Inflammatory macrophage (primary cell): Measurements from ENCODE around the gene SLC4A7.
"Not testable (repeated sequence)": the region's sequence is repeated elsewhere in the genome, so short reads cannot be mapped to it uniquely, and the experiment has no call there.

Source experiments
- DNase-seq, 2 donors: peaks; one replicate each; pipeline ENCODE4 v3.0.0-alpha.2; 2020 to 2022
- total RNA-seq, 18 experiments: gene quantifications; one replicate each; lab custom pipeline; 2026; ENCODE audit warnings: mixed read lengths in 6 of 18, inconsistent platforms in 2 of 18; lab: John Stamatoyannopoulos, UW

Gene SLC4A7
- total RNA-seq = 39.5 to 149 (median 100) reads per million in 18 experiments

DNA sequence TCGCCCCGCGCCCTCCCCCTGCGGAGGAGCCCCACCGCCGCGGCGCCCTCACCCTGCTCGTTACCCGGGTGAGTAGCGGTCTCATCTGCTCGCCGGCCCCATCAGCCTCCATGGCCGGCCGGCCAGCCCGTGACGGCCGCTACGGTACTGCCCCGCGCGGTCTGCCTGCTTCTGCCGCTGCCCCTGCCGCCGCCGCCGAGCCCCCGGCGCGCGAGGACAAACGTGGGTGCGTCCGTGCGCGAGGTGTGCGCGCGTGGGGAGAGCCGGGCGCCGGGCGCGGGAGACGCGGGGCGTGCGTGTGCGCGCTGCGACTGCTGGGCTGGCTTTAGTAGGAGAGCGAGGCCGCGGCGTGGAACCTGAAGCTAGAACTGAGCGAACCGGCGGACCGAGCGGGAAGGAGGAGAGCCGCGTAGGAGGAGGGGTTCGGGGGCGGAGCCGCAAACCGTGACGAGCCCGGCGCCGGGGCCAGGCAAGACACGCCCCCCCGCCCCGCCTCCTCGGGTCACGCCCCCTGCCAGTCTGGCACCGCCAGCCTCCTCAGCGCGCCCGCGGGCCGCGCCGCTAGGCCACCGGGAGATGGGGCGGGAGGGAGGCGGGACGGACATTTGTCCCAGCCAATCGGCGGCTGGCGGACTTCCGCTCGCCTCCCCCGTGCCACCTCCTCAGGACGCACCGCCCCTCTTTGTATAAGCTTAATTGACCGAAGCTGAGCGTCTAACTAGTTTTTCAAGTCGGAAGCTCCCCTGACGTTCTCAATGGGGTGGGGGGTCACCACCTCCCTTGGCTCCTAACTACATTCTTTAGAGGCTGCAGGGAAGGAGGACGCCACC is at the start of gene SLC4A7:
Gene SLC4A7 (minus strand): TSS at position 370 of the 830 bp plus-strand sequence. CDS start 258 bp downstream, at position 112.
- peak; percentile 98 for DNase-seq

DNA sequence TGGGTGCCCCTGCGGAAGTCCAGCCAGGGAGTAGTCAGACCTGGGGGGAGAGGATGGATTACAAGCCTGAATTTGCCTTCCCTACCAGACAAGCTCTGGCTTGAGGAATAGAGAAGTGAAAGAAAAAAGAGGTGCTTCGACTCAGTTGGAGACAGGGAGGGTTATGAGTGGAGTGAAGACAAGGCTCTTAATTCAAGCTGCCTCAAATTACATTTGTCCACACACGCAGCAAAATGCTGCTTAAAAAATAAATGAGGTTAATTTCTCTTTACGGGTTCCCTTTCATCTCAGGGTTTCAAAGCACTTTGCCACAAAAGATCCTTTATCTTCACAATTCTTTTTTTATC is 49.0 kb upstream of the SLC4A7 start:
- DNase-seq = peak; percentile 20 to 24

DNA sequence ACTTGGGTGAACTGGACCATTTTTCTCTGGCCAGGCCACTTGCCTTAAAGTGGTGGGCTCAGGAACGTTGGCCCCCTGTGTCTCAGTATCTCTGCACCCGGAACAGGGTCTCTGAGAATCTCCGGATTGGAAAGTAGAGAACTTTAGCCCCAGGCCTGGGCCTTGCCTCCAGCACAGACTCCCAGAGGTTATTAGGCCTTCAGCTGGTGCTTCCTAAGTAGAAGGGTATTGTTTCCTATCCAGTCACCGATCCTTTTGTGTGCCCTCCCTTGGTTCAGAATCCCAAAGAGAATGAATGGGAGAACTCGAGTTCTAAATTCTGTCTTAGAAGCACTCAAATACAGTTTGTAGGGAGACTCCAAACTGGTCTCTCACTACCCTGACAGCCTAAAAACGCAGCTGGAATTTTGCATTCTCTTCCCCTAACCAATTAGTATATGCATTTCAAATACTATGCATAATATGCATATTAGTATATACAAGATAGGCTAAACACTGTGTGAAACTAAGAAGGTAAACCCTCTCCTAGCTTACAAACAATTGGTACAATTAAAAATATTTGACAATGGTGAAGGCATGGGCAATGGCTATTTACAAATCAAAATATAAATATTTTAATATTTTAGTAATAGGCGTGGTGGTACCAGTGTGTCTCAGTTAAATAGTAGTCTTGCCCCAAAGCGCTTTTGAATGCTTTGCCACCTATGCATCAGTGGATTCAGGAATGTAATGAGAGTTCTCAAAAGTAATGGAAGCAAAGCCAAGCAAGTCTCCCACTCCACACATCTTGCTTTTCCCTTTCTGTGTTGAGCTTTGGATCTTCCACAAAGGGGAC is 48.5 kb upstream of the SLC4A7 start:
- DNase-seq = no peak

DNA sequence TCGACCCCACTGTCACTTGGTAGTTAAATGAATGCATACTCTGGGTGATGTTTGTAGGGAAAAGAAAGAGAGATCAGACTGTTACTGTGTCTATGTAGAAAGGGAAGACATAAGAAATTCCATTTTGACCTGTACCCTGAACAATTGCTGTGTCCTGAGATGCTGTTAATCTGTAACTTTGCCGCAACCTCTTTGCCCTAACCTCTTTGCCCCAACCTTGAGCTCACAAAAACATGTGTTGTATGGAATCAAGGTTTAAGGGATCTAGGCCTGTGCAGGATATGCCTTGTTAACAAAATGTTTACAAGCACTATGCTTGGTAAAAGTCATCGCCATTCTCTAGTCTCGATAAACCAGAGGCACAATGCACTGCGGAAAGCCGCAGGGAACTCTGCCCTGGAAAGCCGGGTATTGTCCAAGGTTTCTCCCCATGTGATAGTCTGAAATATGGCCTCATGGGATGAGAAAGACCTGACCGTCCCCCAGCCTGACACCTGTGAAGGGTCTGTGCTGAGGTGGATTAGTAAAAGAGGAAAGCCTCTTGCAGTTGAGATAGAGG is 47.1 kb upstream of the SLC4A7 start:
- DNase-seq = not testable (repeated sequence)

DNA sequence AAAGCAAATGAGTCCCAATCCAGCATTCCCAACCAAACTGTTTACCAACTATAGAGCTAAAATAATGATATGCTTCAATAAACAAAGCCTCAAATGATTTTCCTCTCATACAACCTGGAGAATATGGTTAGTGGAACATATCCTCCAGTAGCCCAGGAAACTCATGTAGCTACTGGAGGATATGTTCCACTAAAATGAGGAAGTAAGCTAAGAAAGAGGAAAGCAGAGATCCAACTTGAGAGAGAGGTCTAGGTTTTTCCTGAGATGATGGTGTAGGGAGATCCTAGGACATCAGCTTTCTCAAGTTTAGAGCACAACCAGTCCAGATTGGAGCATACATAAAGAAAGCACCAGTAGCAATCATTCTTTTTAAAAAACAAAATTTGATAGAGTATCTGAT is 44.6 kb upstream of the SLC4A7 start:
- DNase-seq = peak; percentile 14 to 43

DNA sequence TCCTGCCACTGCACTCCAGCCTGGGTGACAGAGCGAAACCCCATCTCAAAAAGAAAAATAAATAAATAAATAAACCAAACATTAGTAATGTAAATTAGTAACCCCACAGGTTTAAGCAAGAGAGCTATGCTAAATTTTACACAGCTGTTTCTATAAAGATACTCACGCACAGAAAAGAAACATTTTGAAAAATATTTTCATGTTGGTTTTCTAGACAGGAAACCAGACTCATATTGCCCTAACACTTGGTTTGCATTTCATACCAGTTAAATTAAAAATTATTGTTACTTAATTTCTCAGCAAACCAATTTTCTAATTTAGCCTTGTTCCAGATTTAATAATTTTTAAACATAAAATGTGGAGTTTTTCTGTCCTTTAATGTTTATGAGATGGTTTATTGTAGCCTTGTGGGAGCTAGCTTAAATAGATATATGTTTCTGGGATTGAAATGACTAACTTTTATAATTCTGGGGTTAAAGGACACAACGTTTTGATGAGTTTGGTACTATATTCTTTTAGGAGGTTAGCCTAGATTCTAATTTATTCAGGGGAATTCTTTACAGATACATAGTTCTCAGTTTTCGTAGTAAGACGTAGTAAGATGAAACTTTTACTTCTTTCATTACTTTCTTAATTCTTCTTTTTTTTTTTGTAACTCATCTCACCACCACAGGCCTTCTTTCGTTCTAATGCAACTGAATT is 42.6 kb upstream of the SLC4A7 start:
- no peak for DNase-seq

DNA sequence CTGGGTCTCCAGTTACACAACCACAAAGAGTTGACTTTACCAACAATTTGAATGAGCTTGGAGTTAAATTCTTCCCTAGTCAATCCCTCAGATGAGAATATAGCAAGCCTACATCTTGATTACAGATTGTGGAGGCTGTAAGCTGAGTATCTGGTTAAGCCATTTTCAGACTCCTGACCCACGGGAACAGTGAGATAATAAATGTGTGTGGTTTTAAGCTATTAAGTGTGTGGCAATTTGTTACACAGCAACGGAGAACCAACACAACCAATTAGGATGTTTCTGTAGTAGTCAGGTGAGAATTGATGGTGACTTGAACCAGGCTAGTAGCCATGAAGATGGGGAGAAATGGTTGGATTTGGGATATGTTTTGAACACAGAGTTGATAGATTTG is 37.7 kb upstream of the SLC4A7 start:
- no peak for DNase-seq

DNA sequence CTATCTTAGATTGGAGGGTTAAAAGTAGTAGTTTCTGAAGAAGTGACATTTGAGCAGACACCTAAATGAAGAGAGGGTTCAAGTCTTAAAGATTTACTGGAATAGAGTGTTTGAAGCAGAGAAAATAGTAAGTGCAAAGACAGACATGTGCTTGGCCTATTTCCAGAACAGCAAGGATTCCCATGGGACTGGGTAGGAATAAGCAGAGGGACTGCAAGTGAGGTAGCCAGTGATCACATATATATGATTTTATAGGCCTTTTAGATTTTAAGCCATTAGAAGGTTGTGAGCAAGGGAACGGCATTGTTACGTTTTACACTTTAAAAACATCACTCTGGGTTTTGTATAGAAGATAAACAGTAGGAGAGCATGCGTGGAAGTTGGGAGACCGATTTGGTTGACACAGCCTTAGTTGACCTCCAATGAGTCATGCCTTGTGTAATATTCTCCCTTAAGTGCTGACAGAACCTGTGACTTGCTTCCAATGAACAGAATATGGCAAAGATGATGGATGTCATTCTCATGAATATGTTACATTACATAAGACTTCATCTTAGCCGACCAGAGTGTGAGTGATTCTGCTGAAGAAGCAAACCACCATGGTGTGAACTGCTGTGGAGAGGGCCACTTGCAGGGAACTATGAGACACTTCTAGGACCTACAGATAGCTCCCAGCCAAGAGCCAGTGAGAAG is 37.1 kb upstream of the SLC4A7 start:
- DNase-seq = peak; percentile 87 to 93

DNA sequence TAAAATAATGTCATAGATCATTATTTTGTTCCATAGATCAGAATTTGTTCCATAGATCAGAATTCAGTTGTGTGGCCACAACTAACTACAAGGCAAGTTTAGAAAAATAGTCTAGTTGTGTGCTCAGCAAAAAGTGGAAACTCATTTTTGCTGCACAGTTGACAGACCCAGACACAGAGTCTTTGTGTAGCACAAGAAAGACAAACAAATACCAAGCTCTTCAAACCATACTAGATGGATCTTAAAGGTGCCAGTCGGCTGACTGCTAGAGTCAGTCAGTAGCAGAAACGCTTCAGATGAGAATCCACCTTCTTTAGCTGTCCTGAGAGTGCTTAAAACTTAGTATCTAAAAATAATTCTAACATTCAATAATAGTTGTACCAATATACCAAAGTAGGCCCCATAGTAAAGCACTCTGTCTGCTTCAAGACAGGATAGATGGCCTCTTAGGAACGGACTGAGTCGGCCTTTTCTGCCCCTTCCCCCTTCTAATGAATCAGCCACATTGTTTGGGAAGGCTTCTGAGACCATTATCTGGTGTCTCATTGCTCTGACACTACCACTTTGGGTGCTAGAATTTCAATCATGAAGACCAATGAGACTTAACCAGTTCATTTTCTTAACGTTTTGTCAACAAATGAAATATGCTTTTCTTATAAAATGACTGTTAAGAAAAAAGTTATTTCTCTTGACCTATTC is 27.7 kb upstream of the SLC4A7 start:
- DNase-seq = no peak

DNA sequence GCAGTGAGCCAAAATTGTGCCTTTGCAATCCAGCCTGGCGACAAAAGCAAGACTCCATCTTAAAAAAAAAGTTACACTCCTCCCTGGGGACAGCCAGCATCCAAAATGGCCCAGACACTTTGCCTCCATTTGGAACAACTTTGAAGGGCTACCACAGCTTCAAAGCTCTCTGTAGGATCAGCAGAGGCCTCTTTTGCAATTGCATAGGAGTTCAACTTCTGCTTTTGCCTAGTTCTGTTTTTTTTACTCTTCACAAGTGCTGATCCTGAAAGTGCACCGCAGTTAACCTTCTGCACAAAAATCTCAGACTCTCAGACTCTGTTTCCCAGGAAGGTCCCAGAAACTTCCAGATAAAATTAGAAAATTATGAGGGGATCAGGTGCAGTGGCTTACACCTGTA is 25.2 kb upstream of the SLC4A7 start:
- DNase-seq = peak; percentile 83 to 87

DNA sequence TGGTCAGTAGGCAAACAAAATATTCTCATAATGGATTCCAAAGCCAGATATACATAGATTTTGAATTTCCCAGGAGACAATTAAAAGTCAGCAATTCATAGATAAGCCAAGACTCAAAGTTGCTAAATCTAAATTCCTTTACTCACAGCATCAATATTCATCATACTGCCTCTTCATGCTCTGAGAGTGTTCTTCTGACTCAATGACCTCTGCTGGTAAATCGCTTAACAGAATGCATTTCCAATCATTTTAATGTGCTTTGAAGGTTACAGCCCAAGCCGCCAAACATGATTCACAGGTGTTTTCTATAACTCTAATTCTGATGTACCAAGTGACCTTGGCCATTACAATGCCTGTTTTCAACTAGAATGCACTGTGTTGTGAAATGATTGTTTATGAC is 24.2 kb upstream of the SLC4A7 start:
- no peak for DNase-seq

DNA sequence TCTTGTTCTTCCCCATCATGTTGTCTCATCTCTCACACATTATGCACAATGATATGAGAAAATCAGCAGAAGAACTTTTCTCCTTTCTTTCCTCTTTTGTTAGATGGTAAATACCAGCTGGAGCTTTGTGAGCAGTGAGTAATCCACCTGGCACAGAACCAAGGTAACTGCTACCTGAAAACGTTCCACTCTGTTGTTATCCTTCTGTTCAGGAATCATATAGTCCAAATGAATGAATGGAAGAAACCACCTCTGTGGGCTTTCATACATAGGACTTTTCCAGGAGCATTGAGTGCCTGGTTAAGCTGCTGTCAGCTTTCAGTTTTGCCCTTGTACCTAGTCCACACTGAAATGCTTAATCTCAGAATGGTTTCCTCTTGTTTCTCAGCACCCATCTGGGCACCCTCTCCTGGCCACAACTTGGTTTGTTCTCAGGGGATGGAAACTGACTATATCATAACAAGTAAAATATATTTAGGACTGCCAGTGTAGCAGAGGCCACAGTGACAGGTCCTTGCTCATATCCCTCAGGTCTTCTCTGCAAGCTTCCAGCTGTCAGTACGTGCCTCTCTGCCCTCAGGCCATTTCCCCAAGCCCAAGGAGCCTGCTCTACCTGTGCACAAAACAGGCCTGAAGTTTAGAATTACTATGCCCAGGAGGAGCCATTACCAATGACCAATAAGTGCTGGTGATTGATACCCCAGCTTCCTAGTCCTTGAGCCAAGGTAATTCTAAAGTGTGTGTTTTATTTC is 23.5 kb upstream of the SLC4A7 start:
- DNase-seq = no peak

DNA sequence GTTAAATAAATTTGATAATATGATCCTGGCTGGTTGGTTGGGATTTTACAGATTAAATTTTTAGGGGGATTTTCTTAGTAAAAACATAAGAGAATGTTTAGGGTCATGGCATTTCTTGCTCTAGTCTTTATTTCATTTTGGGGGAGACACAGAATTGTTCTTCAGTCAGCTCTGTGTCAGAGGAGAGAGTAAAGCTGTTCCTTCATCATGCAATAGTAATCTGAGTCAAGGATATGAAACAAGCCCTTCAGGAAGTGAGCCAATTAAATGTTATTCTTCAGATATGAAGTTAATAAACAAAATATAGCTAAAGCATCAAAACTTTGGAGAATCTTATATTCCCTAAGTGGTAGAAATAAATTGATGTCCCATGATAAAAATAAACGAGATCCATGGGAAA is 22.9 kb upstream of the SLC4A7 start:
- no peak for DNase-seq

DNA sequence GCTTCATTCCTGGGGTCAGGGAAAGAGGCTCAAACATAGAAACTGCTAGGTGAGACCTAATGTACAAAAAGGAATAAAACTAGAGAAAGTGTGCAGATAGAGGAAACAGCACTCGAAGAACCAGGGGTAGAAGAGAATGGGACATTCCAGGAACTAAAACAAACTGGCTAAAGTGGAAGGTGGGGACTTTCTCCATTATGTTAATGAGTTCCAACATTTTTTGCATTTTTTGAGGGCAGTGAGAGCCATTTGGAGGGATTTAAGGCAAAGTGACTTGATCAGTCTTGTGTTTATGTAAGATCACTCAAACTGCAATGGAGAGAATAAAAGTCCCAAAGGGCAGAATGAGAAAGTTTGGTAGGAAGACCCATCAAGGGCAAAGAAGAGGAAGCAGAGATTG is 20.6 kb upstream of the SLC4A7 start:
- DNase-seq = no peak

DNA sequence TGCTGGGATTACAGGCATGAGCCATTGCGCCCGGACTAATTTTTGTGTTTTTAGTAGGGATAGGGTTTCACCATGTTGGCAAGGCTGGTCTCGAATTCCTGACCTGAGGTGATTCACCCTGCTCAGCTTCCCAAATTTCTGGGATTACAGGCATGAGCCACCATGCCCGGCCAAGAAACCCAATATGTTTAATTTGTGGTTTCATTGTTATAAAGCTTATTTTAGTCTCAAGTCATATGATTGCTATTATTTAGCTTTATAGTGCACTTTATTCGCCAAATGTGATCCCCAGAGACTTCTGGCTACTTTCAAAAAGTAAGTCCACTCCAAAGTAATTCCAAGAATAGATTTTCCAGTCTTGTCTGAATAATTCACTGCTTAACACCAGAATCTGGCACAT is 19.3 kb upstream of the SLC4A7 start:
- DNase-seq = no peak

DNA sequence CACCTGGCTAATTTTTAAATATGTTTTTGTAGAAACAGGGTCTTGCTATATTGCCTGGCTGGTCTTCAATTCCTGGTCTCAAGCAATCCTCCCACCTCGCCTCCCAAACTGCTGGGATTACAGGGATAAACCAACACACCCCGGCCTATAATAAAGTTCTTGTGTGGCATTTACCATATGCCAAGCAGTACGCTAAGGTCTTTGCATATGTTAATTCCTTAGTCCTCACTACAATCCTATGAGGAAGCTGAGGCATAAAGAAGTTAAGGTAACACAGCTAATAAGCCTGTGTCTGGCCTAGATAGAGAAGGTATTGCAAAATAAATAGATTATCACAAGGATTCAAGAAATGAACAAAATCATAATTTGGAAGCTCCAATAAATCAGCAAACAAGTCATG is 17.6 kb upstream of the SLC4A7 start:
- DNase-seq = no peak

DNA sequence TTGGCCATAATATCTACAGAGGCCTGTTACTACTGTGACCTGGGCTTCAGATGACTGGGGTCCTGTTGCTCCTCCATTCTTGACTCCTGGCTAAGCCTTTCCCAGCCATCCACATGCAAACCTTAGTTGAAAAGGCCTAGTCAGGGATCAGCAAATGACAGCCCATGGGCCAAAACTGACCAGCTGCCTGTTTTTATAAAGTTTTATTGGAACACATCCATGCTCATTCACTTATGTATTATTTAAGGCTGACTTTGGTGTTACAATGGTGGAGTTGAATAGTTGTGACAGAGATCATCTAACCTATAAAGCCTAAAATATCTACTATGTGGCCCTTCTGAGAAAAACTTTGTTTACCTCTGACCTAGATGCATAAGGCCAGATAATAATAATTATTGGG is 16.8 kb upstream of the SLC4A7 start:
- DNase-seq = no peak

DNA sequence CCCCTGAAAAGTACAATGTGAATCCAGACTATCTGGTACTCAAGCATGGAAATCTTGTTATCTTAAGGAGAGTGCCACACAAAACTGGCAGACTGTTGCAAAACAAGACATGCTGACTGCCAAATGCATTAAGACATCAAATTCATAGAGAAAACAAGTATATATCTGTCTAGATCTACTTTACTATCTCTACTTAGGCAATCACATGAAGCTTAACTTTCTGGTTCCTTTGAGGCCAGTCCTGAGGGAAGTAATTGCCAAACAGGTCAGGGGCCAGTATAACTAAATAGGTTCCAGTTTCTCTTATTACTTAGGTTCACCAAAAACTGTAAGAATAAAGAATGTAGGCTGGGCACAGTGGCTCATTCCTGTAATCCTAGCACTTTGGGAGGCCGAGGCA is 15.9 kb upstream of the SLC4A7 start:
- DNase-seq = peak; percentile 34 to 42

DNA sequence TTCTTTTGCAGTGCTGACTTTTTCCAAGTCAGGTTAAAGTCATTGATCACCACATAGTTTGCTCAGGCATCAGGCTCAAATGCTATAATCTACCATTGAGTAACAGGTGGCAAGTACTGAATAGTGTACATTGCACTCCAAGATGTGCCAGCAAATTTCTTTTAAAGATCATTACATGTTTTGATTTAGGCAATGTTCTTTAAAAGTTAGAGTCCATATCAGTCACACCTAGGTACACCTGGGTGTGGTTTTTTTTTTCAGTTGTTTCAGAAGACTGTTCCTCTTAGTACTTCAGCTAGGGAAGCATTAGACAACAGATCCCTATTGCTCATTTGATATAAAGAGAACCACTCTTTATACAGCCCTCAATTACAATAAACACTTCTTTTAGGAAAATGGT is 10.6 kb upstream of the SLC4A7 start:
- no peak for DNase-seq

DNA sequence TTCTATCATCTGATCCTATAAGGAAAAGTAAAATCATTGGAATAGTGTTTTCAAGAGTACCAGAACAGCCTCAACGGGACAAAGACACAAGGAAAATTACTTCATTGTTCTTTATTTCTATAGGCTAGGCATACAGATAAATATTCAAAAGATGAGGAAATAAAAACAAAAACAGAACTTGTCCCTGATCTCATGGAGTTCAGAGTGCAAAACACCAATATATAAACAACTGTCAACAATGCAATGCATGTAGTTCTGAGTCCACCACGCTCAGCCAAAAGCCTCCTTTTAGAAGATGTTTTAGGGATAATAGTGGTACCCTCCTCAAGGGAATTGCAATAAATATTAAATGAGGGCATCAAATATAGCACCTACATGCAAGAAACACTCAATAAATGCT is 4.6 kb upstream of the SLC4A7 start:
- DNase-seq = no peak

DNA sequence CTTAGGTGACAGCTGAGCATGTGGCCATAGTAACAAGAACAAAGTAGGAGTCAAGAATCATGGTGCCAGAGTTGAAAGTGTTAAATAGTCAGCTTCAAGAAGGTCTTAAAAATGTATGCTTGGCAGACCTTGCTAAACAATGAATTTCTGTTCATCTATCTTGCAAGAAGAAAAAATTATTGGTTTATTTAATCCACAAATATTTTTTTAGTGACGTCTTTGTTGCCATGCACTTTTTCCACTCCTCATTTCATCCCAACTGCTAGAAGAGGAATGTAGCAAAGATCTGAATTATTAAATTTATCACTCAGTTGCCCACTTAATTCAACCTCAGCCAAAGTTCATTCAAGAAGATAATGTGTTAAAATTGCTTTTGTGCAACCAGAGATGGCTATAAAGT is 3.2 kb upstream of the SLC4A7 start:
- DNase-seq = no peak
